ENCODE results near the gene KPNB1. TPM values are rescaled to one million over a fixed set of nuclear protein-coding genes. Genes with fewer than 3 reads are reported as not detected.

The KPNB1 gene
- total and polyA plus RNA-seq, 2 of the 4 experiments (the other 2 are of a cell fraction) = 206 to 1,082 TPM

- H2AFZ ChIP-seq (replicated peaks; ENCODE audit: low read length, poor library complexity) = no peak overlapping the region
Measured at GRCh38 chr17:47732399-47733046, 82.8 kb downstream of the KPNB1 start.

More at GRCh38 chr17:47732399-47733046, 82.8 kb downstream of the KPNB1 start:
- H3K36me3 ChIP-seq (ENCODE audit: control insufficient read depth, insufficient read depth, low read length) = no peaks in the 10 kb centered on the region
- no peak overlapping the region for H3K18ac ChIP-seq (ENCODE audit: low read depth, low read length)
- H3K14ac ChIP-seq (replicated peaks; ENCODE audit: low read depth, low read length) = no peak overlapping the region
- WGBS, 2 experiments (ENCODE audit: extremely low coverage in 2 of 2, insufficient read length in 1 of 2) = 73% methylated on average over 4 of the region's 12 CpGs; no CpG with 5 or more reads in 1 of the 2 experiments
- no peak overlapping the region for H2BK15ac ChIP-seq (ENCODE audit: low read depth, low read length)
- H3K4me2 ChIP-seq (ENCODE audit: low read depth, low read length) = no peak overlapping the region
- H2BK20ac ChIP-seq (ENCODE audit: low read depth, low read length) = no peak overlapping the region
- no peak overlapping the region for H3K4me3 ChIP-seq (ENCODE audit: insufficient read depth, low read depth, low read length)
- no peak overlapping the region for H2BK120ac ChIP-seq (ENCODE audit: low read depth, low read length)
- peaks cover 12% of the 10 kb centered on the region for H4K20me1 ChIP-seq (ENCODE audit: insufficient read depth, low read length)
- DNase-seq (no peak), ATAC-seq (ENCODE audit: low read depth) (no peak)
- dilution Hi-C loops (cut with HindIII; ENCODE audit: low sequenced_read_pairs, unreplicated experiment) (no loop called here), intact Hi-C loops (cut with micrococcal nuclease) (no loop called here), in situ Hi-C loops (cut with MboI; ENCODE audit: low sequenced_read_pairs) (no loop called here)
- no peak overlapping the region for H2AK9ac ChIP-seq (replicated peaks; ENCODE audit: low read depth, low read length, poor library complexity)
- H4K5ac ChIP-seq (ENCODE audit: low read depth, low read length) = no peak overlapping the region
- H3K9ac ChIP-seq (ENCODE audit: low read depth, low read length) = no peak overlapping the region
- no peak overlapping the region for H3K27ac ChIP-seq (ENCODE audit: insufficient read depth, low read length)
- no peaks in the 10 kb centered on the region for H3K9me1 ChIP-seq (ENCODE audit: insufficient read depth, low read length)
- no peaks in the 10 kb centered on the region for H3K79me1 ChIP-seq (ENCODE audit: low read depth in 1 of 2, low read length in 2 of 2)
- BruUV-seq (replicated peaks) = no TSS peak
- no peak overlapping the region for H4K8ac ChIP-seq (ENCODE audit: low read depth in 2 of 2, low read length in 2 of 2)
- no peak overlapping the region for H2BK5ac ChIP-seq (ENCODE audit: low read depth, low read length, poor library complexity, severe bottlenecking)
- H4K91ac ChIP-seq (ENCODE audit: insufficient read depth, low read depth, low read length) = no peak overlapping the region
- no peak overlapping the region for H3K56ac ChIP-seq (ENCODE audit: extremely low read depth, insufficient read depth, low read length)
- no peak overlapping the region for H3K4ac ChIP-seq (ENCODE audit: low read depth, low read length)
- peaks cover 2% of the 10 kb centered on the region; the same call in 1 of the 2 replicates for H3K9me3 ChIP-seq (ENCODE audit: control insufficient read depth, insufficient read depth, low read length)
- ChIA-PET POLR2A (ENCODE audit: unreplicated experiment) (no interaction called here), CTCF (interaction anchor here (0.9 to 1.1 kb wide), 2 partner anchors 9 to 58 kb away, joined by 4 to 5 read pairs; no protein-coding TSS in a partner anchor)
- H3K23ac ChIP-seq (ENCODE audit: low read depth, low read length) = no peak overlapping the region
- TF ChIP-seq BHLHE40 (IDR thresholded peaks at IDR 0.05; ENCODE audit: low read depth, low read length) (no peak), NFE2L2 (IDR thresholded peaks at IDR 0.05; ENCODE audit: low read depth, low read length) (no peak), USF2 (IDR thresholded peaks at IDR 0.05; ENCODE audit: low read depth, low read length) (no peak), RAD21 (IDR thresholded peaks at IDR 0.05; ENCODE audit: low read length) (no peak), MXI1 (IDR thresholded peaks at IDR 0.05; ENCODE audit: borderline replicate concordance, low read depth, low read length) (no peak), CHD1 (IDR thresholded peaks at IDR 0.05; ENCODE audit: low read depth, low read length) (no peak)
- TF ChIP-seq, protein P1, sequence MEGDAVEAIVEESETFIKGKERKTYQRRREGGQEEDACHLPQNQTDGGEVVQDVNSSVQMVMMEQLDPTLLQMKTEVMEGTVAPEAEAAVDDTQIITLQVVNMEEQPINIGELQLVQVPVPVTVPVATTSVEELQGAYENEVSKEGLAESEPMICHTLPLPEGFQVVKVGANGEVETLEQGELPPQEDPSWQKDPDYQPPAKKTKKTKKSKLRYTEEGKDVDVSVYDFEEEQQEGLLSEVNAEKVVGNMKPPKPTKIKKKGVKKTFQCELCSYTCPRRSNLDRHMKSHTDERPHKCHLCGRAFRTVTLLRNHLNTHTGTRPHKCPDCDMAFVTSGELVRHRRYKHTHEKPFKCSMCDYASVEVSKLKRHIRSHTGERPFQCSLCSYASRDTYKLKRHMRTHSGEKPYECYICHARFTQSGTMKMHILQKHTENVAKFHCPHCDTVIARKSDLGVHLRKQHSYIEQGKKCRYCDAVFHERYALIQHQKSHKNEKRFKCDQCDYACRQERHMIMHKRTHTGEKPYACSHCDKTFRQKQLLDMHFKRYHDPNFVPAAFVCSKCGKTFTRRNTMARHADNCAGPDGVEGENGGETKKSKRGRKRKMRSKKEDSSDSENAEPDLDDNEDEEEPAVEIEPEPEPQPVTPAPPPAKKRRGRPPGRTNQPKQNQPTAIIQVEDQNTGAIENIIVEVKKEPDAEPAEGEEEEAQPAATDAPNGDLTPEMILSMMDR (conservative IDR thresholded peaks at IDR 0.05; ENCODE audit: low read depth, low read length) = no peak
- no peak overlapping the region for H2AK5ac ChIP-seq (ENCODE audit: low read depth, low read length)
- peaks cover 92% of the 10 kb centered on the region for H3K27me3 ChIP-seq (ENCODE audit: control insufficient read depth, insufficient read depth, low read length)
- H3K4me1 ChIP-seq (ENCODE audit: control insufficient read depth, insufficient read depth, low read length) = no peaks in the 10 kb centered on the region

Measured in IMR-90 (cell line).